Dermis blood vessel endothelial cell (primary cell): ENCODE measurements around the gene KIAA1671. TPM values are rescaled to one million over a fixed set of nuclear protein-coding genes. Genes with fewer than 3 reads are reported as not detected.

Source experiments
- DNase-seq: peaks from one replicate; pipeline ENCODE4 v3.0.0; 2010
- total RNA-seq: library from RNA; depleted of rRNA; stranded (reverse); fragments of >200 nt; gene quantifications from 2 replicates; pipeline ENCODE4 v1.2.3, GENCODE V29; 2014

The KIAA1671 gene
- total RNA-seq, 1 donor from 2014 or later = 41.9 TPM

- DNase-seq = no peak
Measured at GRCh38 chr22:25119609-25120008, 167.1 kb downstream of the KIAA1671 start.

GRCh38 chr22:25120093-25120561 lies 167.6 kb downstream of the KIAA1671 start:
- peak; percentile 68 for DNase-seq

DNA sequence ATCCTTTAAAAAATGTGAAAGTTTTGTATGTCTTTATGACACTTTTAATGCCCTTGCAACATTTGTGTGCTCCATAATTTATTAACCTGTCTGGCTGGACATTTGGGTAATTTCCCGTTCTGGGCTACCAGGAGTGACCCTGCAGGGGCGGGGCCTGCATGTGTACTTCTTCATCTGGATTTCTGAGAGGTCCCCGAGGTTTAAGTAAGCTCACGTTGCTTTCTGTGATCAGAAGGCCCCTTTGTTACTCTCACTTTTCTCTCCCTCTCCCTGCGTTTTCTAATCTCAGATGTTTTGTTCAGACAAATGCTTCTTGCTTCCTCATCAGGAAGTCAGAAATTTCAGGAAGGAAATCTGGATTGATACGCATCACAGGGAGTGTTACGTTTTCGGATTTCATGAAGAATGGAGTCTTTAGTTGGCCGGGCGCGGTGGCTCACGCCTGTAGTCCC lies 168.3 kb downstream of the KIAA1671 start:
- DNase-seq = peak; percentile 94

- peak; percentile 50 for DNase-seq
Measured at GRCh38 chr22:25122136-25122764, 169.7 kb downstream of the KIAA1671 start.

- no peak for DNase-seq
Measured at GRCh38 chr22:25123677-25124076, 171.2 kb downstream of the KIAA1671 start.

GRCh38 chr22:25125693-25126357 lies 173.3 kb downstream of the KIAA1671 start:
- no peak for DNase-seq

- DNase-seq = no peak
Measured at GRCh38 chr22:25126510-25126909, 174.0 kb downstream of the KIAA1671 start.

DNA sequence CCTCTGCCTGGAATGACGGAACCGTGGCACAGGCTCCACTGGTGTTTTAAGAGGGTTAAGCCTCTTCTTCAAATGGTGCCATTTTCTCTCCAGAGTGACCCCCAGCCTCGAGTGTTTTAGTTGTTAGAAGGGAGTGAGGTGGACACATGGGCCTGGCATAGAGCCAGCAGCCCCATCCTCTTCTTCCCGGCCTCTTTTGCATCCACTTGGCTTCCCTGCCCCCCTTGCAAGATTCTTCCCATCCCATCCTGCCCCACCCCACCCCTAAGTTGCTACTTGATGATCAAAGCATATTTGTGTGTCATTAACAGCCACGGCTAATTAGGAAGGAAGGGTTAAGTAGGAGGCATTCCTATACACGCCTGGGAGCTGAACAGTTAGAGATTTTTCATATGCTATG lies 174.8 kb downstream of the KIAA1671 start:
- no peak for DNase-seq

DNA sequence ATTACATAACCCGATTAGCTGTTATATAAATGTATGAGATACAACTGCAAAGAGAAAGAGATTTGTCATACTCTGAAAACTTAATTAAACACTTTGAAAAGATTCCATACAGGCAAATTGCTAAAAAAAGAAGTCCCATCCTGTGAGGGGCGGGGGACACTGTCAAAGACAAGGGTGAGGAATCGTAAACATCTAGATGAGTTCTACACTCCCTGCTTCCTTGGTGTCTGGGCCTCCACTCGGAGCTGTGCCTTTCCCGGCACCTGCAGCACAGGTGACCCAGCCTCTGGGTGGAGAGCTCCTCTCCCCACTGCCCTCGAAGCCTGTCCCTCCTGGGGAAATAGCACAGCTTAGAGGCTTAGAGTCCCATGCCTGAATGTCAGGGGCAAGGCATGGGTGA lies 177.9 kb downstream of the KIAA1671 start:
- DNase-seq = no peak

DNA sequence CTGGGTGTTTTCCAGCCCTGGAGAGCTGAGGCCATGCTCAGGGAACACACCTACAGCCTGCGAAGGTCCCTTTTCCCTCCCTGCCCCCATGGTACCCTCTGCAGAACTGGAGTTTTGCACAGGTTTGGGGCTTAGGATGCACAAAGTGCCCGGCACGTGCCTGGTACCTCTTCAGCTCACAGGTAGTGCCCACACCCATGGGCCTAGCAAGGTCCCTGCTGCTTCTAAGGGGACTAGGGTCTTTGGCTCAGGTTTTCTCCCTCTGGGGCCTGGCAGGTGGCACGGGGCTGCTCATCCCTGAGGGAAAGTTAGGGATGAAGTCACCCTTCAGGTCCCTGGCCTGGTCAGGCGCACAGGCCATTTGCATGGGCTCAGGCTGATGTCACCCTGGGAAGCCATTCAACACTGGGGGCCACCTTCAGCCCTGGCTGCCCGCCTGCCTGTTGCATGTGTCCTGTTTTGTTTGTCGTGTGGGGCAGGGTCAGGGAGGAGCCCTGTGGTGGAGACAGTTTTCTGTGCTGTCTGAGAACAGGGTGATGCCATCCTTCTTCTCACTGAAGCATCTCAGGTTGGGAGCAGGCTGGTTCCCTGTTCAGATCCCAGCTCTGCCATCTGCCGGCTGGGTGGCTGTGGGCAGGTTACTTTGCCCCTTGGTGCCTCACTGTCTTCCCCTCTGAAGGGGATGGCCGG lies 178.8 kb downstream of the KIAA1671 start:
- peak; percentile 23 for DNase-seq

- peak; percentile 85 for DNase-seq
Measured at GRCh38 chr22:25134028-25134427, 181.5 kb downstream of the KIAA1671 start.

DNA sequence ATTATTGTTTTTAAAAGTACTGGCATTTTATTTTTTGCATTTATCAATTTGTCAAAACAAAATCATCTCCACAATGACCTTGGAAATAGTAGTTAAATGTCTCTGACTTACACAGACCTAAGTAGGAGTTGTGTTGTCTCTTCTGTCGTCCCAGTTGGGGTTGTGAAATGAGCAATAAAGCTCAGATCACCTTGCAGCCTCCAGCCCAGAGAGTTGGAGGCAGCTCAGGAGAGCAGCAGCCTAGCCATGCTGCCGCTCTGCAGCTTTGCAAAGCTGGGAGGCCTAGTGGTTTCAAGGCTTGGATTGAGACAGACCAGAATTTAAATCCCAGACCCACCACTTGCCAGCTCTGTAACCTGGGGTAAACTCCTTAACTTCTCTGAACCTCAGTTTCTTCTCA lies 181.9 kb downstream of the KIAA1671 start:
- DNase-seq = no peak

DNA sequence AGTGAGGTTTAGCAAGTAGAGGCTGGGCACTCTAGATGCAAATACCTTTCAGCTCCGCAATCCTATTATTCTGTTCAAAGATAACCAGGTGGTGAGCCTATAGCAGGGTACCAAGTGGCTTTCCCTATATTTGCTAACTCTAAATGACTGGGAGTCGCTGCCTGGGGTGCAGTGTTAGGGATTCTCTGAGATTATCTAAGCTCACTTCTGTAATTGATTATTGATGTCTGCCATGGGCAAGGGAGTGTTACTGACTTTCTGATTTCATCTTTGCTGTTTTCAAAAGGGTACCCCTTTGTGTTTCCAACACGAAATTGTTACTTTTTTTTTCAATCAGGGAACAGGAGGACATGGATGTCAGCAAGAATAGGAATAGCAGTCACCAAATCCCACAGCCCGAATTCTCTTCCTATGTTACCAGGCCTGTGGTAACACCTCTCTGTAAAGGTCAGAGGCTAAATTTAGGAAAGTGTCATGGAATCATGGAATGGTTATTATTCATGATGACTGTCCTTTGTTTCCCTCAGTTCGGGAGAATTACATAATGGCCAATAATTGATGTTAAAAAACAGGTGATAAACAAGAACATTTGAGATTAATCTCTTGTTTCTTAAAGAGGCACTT lies 184.5 kb downstream of the KIAA1671 start:
- no peak for DNase-seq

DNA sequence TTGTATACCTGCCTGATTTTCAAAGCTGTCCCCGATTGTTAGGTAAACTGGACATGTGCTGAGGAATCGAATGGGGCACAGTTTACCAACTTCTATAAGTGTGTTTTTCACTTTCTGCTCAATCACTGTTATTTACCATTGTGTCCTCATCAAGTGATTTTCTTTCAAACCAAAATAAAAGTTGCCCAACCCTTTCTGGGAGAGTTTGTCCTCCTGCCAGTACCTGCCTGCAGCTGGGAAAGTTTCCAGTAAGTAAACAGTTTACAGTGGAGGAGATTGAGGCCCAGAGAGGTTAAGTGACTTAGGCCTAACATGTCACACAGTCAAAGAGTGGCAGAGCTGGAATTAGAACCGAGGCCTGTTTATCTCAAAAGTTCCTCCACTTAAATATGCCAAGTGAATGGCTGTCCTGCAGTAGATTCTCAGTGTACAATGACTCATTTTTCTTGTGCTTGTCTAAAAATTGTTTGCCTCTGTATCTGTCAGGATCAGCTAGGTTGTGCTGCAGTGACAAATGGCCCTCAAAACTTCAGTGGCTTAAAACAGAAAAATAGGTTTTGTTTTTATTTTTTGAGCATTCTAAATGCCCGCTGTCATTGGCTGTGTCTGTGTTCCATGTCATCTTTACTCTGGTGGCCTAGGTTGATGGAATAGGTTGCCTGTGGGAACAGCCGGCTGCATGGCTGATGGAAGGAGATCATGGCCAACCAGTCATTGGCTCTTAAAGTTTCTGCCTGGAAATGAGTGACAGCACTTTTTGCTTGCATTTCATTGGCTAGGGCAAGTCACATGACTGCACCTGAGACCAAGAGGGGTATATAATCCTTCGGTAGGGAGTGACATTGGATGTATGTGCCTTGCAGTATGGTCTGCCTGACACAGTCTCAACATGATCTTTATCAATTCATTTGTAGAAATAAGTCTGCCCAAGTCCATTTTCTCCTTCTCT lies 185.3 kb downstream of the KIAA1671 start:
- DNase-seq = peak; percentile 44

GRCh38 chr22:25139062-25139461 lies 186.5 kb downstream of the KIAA1671 start:
- DNase-seq = peak; percentile 70

DNA sequence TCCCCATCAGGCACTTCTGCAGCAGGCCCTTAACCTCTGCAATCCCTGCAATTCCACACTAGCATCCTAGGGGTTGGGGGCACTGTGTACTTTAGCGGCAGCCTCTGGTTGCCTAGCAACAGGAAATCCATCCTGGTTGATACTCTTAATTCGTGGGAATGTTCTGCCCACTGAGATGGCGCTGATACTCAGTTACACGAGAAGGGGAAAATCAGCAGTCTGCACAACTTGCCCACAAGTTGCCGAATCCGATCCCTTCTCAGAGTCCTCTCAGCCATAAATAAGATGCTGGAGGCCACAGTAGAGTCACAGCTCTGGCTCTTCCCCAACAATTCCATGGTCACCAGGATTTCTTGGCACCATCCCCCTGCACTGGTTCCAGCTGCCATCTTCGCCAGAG lies 189.6 kb downstream of the KIAA1671 start:
- DNase-seq = no peak

DNA sequence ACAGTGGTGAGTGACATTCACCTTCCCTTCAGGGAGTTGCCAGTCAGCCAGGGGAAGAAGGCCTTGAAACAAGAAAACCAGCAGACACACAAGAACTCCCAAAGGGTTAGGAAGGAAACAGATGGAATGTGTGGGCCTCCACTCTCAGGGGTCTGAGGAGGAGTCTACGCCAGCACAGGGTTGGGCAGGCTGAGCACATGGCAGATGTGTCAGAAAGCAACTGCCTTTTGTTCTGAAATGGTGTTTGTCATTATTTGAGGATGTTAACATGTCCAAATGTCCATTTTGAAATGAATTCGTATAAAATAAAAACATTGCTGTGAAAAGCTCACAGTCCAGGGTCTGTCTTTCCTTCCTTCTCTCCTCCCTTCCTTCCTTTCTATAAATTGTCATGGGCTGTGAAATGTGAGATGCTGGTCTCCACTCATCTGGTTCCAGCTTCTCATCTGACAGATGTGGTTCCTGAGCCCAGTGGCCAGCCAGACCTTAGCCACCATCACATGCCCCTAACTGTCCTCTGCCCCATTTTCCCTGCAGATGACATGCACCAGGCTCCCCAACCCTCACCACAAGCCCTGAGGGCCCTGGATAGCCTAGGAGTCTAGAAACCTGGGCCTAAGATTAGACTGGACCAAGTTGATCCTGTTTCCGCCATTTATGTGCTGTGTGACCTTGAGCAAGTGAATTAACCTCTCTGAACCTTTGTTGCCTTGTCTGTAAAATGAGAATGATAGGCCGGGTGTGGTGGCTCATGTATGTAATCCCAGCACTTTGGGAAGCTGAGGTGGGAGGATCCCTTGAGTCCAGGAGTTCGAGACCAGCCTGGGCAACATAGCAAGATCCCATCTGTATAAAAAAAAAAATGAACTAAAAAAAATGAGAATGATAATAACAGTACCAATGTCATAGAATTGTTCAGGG lies 190.9 kb downstream of the KIAA1671 start:
- peak; percentile 72 for DNase-seq

DNA sequence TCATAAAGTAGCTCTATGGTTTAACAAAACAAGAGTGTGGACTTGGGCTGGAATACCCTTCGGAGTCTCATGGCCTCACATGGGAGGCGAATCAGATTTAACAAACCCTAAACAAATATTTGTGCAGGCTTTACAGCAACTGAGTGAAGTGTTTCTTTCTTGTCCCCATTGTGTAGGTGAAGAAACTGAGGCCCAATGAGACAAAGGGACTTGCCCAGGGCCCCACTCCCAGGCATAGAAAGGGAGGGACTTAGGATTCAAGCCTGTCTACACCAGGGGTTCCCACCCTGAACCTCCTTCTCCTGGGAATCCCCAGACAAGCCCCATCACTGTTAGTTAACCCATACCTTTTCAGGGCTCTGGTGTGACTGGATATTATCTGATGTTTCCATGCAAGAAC lies 192.0 kb downstream of the KIAA1671 start:
- DNase-seq = no peak

DNA sequence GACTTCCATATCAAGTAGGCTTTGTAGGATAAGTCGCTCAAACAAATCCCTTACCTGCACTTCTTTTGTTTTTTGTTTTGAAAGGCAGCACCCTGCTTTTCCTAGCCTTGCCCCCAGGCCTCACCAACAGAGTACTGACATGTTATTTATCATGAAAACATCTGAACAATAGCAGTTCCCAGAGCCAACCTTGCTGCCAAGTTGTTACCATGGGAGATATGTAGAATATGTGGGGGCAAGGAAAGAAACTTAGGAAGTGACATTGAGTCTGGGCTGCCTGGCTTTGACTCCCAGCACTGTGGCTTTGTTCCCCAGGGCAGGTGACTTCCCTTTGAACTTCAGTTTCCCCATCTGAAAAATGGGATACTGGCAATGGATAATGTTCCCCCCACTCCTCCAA lies 193.8 kb downstream of the KIAA1671 start:
- DNase-seq = peak; percentile 84

DNA sequence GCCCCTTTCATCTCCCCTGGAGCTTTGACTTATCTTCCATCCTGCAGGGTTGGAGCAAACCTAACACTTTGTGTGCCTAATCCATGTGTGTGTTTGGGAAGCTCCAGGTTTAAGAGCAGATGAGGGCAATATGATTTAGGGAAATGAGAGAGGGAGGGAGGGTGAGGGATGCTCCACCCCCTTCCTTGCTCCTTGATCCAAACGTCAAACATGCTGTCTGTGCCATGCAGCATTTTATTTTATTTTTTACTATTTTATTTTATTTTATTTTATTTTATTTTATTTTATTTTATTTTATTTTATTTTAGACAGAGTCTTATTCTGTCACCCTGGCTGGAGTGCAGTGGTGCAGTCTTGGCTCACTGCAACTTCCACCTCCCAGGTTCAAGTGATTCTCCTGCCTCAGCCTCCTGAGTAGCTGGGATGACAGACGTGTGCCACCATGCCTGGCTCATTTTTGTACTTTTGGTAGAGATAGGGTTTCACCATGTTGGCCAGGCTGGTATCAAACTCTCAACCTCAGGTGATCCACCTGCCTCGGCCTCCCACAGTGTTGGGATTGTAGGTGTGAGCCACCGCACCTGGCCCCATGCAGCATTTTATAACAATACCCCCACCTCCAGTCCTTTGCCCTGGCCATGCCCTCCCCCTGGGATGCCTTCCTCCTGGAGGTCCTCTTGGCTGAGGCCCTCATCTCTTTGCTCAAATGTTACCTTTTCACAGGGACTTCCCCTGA lies 194.6 kb downstream of the KIAA1671 start:
- no peak for DNase-seq
